ENCODE data around the gene SMIM43.
"Not testable (repeated sequence)": the region's sequence is repeated elsewhere in the genome, so short reads cannot be mapped to it uniquely, and the experiment has no call there.

The SMIM43 gene

GRCh38 chr4:121739575-121739974 is 25.4 kb downstream of the SMIM43 start:
- no peak overlapping the region for H3K4me3 ChIP-seq (ENCODE audit: low read depth in 1 of 2, low read length in 2 of 2)
- H3K9me3 ChIP-seq (ENCODE audit: control insufficient read depth in 1 of 2, low read length in 2 of 2) = no peaks in the 10 kb centered on the region
- H3K27ac ChIP-seq (ENCODE audit: low read depth, low read length) = no peak overlapping the region
- H3K9ac ChIP-seq (ENCODE audit: low read depth in 1 of 2, low read length in 2 of 2) = no peak overlapping the region
- no peaks in the 10 kb centered on the region for H3K4me1 ChIP-seq (ENCODE audit: control insufficient read depth in 1 of 2, insufficient read depth in 2 of 2, low read length in 2 of 2)
- H3K27me3 ChIP-seq (ENCODE audit: control insufficient read depth in 1 of 2, insufficient read depth in 2 of 2, low read length in 2 of 2) = no peaks in the 10 kb centered on the region
- H3K36me3 ChIP-seq (ENCODE audit: control insufficient read depth in 1 of 2, insufficient read depth in 2 of 2, low read length in 2 of 2) = no peaks in the 10 kb centered on the region

GRCh38 chr4:121738780-121739535 is 26.0 kb downstream of the SMIM43 start:
- Histone ChIP-seq H3K4me1 (ENCODE audit: control insufficient read depth in 1 of 2, insufficient read depth in 2 of 2, low read length in 2 of 2) (no peaks in the 10 kb centered on the region), H3K9ac (ENCODE audit: low read depth in 1 of 2, low read length in 2 of 2) (no peak overlapping the region), H3K4me3 (ENCODE audit: low read depth in 1 of 2, low read length in 2 of 2) (no peak overlapping the region), H3K27ac (ENCODE audit: low read depth, low read length) (no peak overlapping the region), H3K9me3 (ENCODE audit: control insufficient read depth in 1 of 2, low read length in 2 of 2) (no peaks in the 10 kb centered on the region), H3K36me3 (ENCODE audit: control insufficient read depth in 1 of 2, insufficient read depth in 2 of 2, low read length in 2 of 2) (no peaks in the 10 kb centered on the region), H3K27me3 (ENCODE audit: control insufficient read depth in 1 of 2, insufficient read depth in 2 of 2, low read length in 2 of 2) (no peaks in the 10 kb centered on the region)

GRCh38 chr4:121737846-121738554 is 27.0 kb downstream of the SMIM43 start:
- H3K27ac ChIP-seq (ENCODE audit: low read depth, low read length) = no peak overlapping the region
- H3K9ac ChIP-seq (ENCODE audit: low read depth in 1 of 2, low read length in 2 of 2) = no peak overlapping the region
- no peaks in the 10 kb centered on the region for H3K36me3 ChIP-seq (ENCODE audit: control insufficient read depth in 1 of 2, insufficient read depth in 2 of 2, low read length in 2 of 2)
- H3K27me3 ChIP-seq (ENCODE audit: control insufficient read depth in 1 of 2, insufficient read depth in 2 of 2, low read length in 2 of 2) = no peaks in the 10 kb centered on the region
- no peaks in the 10 kb centered on the region for H3K4me1 ChIP-seq (ENCODE audit: control insufficient read depth in 1 of 2, insufficient read depth in 2 of 2, low read length in 2 of 2)
- no peak overlapping the region for H3K4me3 ChIP-seq (ENCODE audit: low read depth in 1 of 2, low read length in 2 of 2)
- H3K9me3 ChIP-seq (ENCODE audit: control insufficient read depth in 1 of 2, low read length in 2 of 2) = no peaks in the 10 kb centered on the region

GRCh38 chr4:121736735-121737351 is 28.1 kb downstream of the SMIM43 start:
- H3K27me3 ChIP-seq (ENCODE audit: control insufficient read depth in 1 of 2, insufficient read depth in 2 of 2, low read length in 2 of 2) = no peaks in the 10 kb centered on the region
- no peaks in the 10 kb centered on the region for H3K36me3 ChIP-seq (ENCODE audit: control insufficient read depth in 1 of 2, insufficient read depth in 2 of 2, low read length in 2 of 2)
- no peaks in the 10 kb centered on the region for H3K4me1 ChIP-seq (ENCODE audit: control insufficient read depth in 1 of 2, insufficient read depth in 2 of 2, low read length in 2 of 2)

DNA sequence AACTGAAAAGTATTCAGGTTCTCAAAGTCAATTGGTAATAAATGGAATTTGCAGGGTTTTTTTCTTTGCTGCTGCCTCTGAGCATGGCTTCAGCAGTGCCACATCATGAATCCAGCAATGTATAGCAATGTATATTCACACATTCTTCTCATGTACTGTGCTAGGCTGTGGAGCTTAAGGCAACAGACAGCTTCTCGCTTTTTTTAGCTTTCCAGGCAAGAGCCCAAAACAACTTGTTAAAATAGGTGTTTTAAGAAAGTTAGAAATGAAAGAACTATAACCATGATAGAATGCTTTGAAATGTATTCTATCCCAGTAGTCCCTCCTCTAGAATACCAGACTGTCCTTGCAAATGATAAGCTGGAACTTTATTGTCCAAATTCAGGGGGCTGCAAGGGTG is 30.4 kb downstream of the SMIM43 start:
- H3K36me3 ChIP-seq (ENCODE audit: control insufficient read depth in 1 of 2, insufficient read depth in 2 of 2, low read length in 2 of 2) = no peaks in the 10 kb centered on the region
- H3K27ac ChIP-seq (ENCODE audit: low read depth, low read length) = no peak overlapping the region
- no peak overlapping the region for H3K4me3 ChIP-seq (ENCODE audit: low read depth in 1 of 2, low read length in 2 of 2)
- H3K27me3 ChIP-seq (ENCODE audit: control insufficient read depth in 1 of 2, insufficient read depth in 2 of 2, low read length in 2 of 2) = no peaks in the 10 kb centered on the region
- no peak overlapping the region for H3K9ac ChIP-seq (ENCODE audit: low read depth in 1 of 2, low read length in 2 of 2)
- no peaks in the 10 kb centered on the region for H3K4me1 ChIP-seq (ENCODE audit: control insufficient read depth in 1 of 2, insufficient read depth in 2 of 2, low read length in 2 of 2)
- no peaks in the 10 kb centered on the region for H3K9me3 ChIP-seq (ENCODE audit: control insufficient read depth in 1 of 2, low read length in 2 of 2)

More at GRCh38 chr4:121736735-121737351, 28.1 kb downstream of the SMIM43 start:
- no peak overlapping the region for H3K4me3 ChIP-seq (ENCODE audit: low read depth in 1 of 2, low read length in 2 of 2)
- H3K27ac ChIP-seq (ENCODE audit: low read depth, low read length) = no peak overlapping the region
- H3K9me3 ChIP-seq (ENCODE audit: control insufficient read depth in 1 of 2, low read length in 2 of 2) = no peaks in the 10 kb centered on the region
- H3K9ac ChIP-seq (ENCODE audit: low read depth in 1 of 2, low read length in 2 of 2) = no peak overlapping the region

DNA sequence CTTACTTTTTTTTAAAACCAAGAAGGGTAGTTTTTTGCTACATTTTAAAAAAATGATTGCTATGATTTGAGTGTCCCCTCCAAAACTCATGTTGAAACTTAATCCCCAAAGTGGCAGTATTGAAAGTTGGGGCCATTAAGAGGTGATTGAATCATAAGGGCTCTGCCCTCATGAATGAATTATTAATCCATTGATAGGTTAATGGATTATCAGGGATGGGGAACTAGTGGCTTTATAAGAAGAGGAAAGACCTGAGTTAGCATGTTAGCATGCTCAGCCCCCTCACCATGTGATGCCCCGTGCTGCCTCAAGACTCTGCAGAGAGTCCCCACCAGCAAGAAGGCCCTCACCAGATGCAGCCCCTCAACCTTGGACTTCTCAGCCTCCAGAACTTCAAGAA is 31.0 kb downstream of the SMIM43 start:
- H3K4me1 ChIP-seq (ENCODE audit: control insufficient read depth in 1 of 2, insufficient read depth in 2 of 2, low read length in 2 of 2) = no peaks in the 10 kb centered on the region
- no peaks in the 10 kb centered on the region for H3K36me3 ChIP-seq (ENCODE audit: control insufficient read depth in 1 of 2, insufficient read depth in 2 of 2, low read length in 2 of 2)
- no peak overlapping the region for H3K4me3 ChIP-seq (ENCODE audit: low read depth in 1 of 2, low read length in 2 of 2)
- H3K27me3 ChIP-seq (ENCODE audit: control insufficient read depth in 1 of 2, insufficient read depth in 2 of 2, low read length in 2 of 2) = no peaks in the 10 kb centered on the region
- H3K9me3 ChIP-seq (ENCODE audit: control insufficient read depth in 1 of 2, low read length in 2 of 2) = no peaks in the 10 kb centered on the region
- H3K27ac ChIP-seq (ENCODE audit: low read depth, low read length) = no peak overlapping the region
- no peak overlapping the region for H3K9ac ChIP-seq (ENCODE audit: low read depth in 1 of 2, low read length in 2 of 2)

GRCh38 chr4:121729753-121730152 is 35.2 kb downstream of the SMIM43 start:
- not testable (repeated sequence) for H3K27ac ChIP-seq (ENCODE audit: low read depth, low read length); H3K27me3 ChIP-seq (ENCODE audit: control insufficient read depth in 1 of 2, insufficient read depth in 2 of 2, low read length in 2 of 2); H3K9ac ChIP-seq (ENCODE audit: low read depth in 1 of 2, low read length in 2 of 2); H3K4me1 ChIP-seq (ENCODE audit: control insufficient read depth in 1 of 2, insufficient read depth in 2 of 2, low read length in 2 of 2); H3K9me3 ChIP-seq (ENCODE audit: control insufficient read depth in 1 of 2, low read length in 2 of 2); H3K36me3 ChIP-seq (ENCODE audit: control insufficient read depth in 1 of 2, insufficient read depth in 2 of 2, low read length in 2 of 2); H3K4me3 ChIP-seq (ENCODE audit: low read depth in 1 of 2, low read length in 2 of 2)

GRCh38 chr4:121728798-121729226 is 36.2 kb downstream of the SMIM43 start:
- Histone ChIP-seq H3K27me3 (ENCODE audit: control insufficient read depth in 1 of 2, insufficient read depth in 2 of 2, low read length in 2 of 2) (no peaks in the 10 kb centered on the region), H3K36me3 (ENCODE audit: control insufficient read depth in 1 of 2, insufficient read depth in 2 of 2, low read length in 2 of 2) (no peaks in the 10 kb centered on the region), H3K4me3 (ENCODE audit: low read depth in 1 of 2, low read length in 2 of 2) (no peak overlapping the region), H3K4me1 (ENCODE audit: control insufficient read depth in 1 of 2, insufficient read depth in 2 of 2, low read length in 2 of 2) (no peaks in the 10 kb centered on the region), H3K9ac (ENCODE audit: low read depth in 1 of 2, low read length in 2 of 2) (no peak overlapping the region), H3K27ac (ENCODE audit: low read depth, low read length) (no peak overlapping the region), H3K9me3 (ENCODE audit: control insufficient read depth in 1 of 2, low read length in 2 of 2) (no peaks in the 10 kb centered on the region)

GRCh38 chr4:121728066-121728465 is 36.9 kb downstream of the SMIM43 start:
- Histone ChIP-seq H3K36me3 (ENCODE audit: control insufficient read depth in 1 of 2, insufficient read depth in 2 of 2, low read length in 2 of 2) (no peaks in the 10 kb centered on the region), H3K4me1 (ENCODE audit: control insufficient read depth in 1 of 2, insufficient read depth in 2 of 2, low read length in 2 of 2) (no peaks in the 10 kb centered on the region), H3K9ac (ENCODE audit: low read depth in 1 of 2, low read length in 2 of 2) (no peak overlapping the region), H3K9me3 (ENCODE audit: control insufficient read depth in 1 of 2, low read length in 2 of 2) (no peaks in the 10 kb centered on the region), H3K4me3 (ENCODE audit: low read depth in 1 of 2, low read length in 2 of 2) (no peak overlapping the region), H3K27me3 (ENCODE audit: control insufficient read depth in 1 of 2, insufficient read depth in 2 of 2, low read length in 2 of 2) (no peaks in the 10 kb centered on the region), H3K27ac (ENCODE audit: low read depth, low read length) (no peak overlapping the region)

DNA sequence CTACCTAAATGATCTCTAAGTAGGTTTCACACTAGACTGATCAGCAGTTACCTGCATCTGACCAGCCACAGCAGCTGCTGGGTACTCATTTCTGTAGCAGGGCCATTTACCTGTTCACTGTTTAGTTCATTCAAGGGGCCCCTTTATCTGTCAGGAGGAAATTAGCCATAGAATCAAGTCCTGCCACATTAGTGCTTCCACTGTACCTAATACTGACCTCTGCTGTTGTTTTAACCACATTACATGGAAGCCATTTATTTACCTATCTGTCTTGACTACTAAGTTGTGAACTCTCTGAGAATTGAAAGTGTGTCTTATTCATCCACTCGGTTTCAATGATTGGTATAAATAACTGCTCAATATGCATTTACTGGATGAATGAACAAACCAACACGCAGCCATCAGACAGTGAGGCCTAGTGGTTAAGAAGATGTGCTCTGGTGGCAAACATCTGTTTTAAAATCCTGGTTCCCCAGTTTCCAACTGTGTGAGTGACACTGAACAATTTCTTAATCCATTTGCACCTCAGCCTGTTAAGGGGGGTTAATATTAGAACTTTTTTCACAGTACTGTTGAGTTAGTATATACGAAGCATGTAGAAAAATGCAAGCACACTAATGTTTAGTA is 38.2 kb downstream of the SMIM43 start:
- H3K36me3 ChIP-seq (ENCODE audit: control insufficient read depth in 1 of 2, insufficient read depth in 2 of 2, low read length in 2 of 2) = no peaks in the 10 kb centered on the region
- no peak overlapping the region for H3K9ac ChIP-seq (ENCODE audit: low read depth in 1 of 2, low read length in 2 of 2)
- H3K4me3 ChIP-seq (ENCODE audit: low read depth in 1 of 2, low read length in 2 of 2) = no peak overlapping the region
- no peak overlapping the region for H3K27ac ChIP-seq (ENCODE audit: low read depth, low read length)
- H3K9me3 ChIP-seq (ENCODE audit: control insufficient read depth in 1 of 2, low read length in 2 of 2) = no peaks in the 10 kb centered on the region
- no peaks in the 10 kb centered on the region for H3K4me1 ChIP-seq (ENCODE audit: control insufficient read depth in 1 of 2, insufficient read depth in 2 of 2, low read length in 2 of 2)
- H3K27me3 ChIP-seq (ENCODE audit: control insufficient read depth in 1 of 2, insufficient read depth in 2 of 2, low read length in 2 of 2) = no peaks in the 10 kb centered on the region

Data from duodenal mucosa (tissue), 2 donors.